Ascending aorta (tissue), 2 donors: Measurements from ENCODE around the gene FMN2. TPM values are rescaled to one million over a fixed set of nuclear protein-coding genes. Genes with fewer than 3 reads are reported as not detected.

ENCODE experiments used
- DNase-seq, 2 donors: peaks; one replicate each; pipeline ENCODE4 v3.0.0-alpha.2; 2019; ENCODE audit warnings: low spot score in 2 of 2
- H3K27ac ChIP-seq, 2 donors: fragments of 200-600 bp; sonication (generic); one replicate each; pipeline ENCODE4 v1.5.1; 2016 to 2017; ENCODE audit warnings: mild to moderate bottlenecking in 1 of 2
- H3K27me3 ChIP-seq: fragments of 200-600 bp; sonication (generic); one replicate; pipeline ENCODE4 v1.5.1; 2017
- H3K36me3 ChIP-seq, 2 donors: fragments of 200-600 bp; sonication (generic); one replicate each; pipeline ENCODE4 v1.5.1; 2016
- H3K4me1 ChIP-seq, 2 donors: fragments of 200-600 bp; sonication (generic); one replicate each; pipeline ENCODE4 v1.5.1; 2016 to 2017; ENCODE audit warnings: mild to moderate bottlenecking in 1 of 2
- H3K4me3 ChIP-seq, 2 donors: fragments of 200-600 bp; sonication (generic); one replicate each; pipeline ENCODE4 v1.5.1; 2016 to 2017; ENCODE audit warnings: mild to moderate bottlenecking in 1 of 2
- H3K9me3 ChIP-seq, 2 donors: fragments of 200-600 bp; sonication (generic); one replicate each; pipeline ENCODE4 v1.5.1; 2016
- intact Hi-C: fragments of 100-400 bp; cut with DNase I; formaldehyde crosslinking; loops from one replicate; pipeline ENCODE4 v1.15.1; 2023
- total RNA-seq: library from RNA; depleted of rRNA; stranded (reverse); fragments of >200 nt; gene quantifications from one replicate; pipeline ENCODE4 v1.1.0, GENCODE V29; 2016
- TF ChIP-seq, protein P1 (sequence below), 3 experiments: fragments of 200-600 bp in 2 of 3; fragments of 450-650 bp in 1 of 3; sonication (generic) in 2 of 3; IDR thresholded peaks; one replicate each; pipeline ENCODE4 v1.5.1; 2016 to 2019; ENCODE audit warnings: antibody characterized with exemption in 3 of 3, mild to moderate bottlenecking in 1 of 3, moderate library complexity in 1 of 3

Gene FMN2
- total RNA-seq, 1 donor from 2014 or later: not detected

- H3K4me3 ChIP-seq: no peak overlapping the region
- intact Hi-C loops: no loop called here
- no peaks in the 10 kb centered on the region for H3K4me1 ChIP-seq
- H3K9me3 ChIP-seq: no peaks in the 10 kb centered on the region
- no peaks in the 10 kb centered on the region for H3K27me3 ChIP-seq
- no peak for DNase-seq
- no peak overlapping the region for H3K27ac ChIP-seq
- H3K36me3 ChIP-seq: no peaks in the 10 kb centered on the region
- TF ChIP-seq, protein P1, sequence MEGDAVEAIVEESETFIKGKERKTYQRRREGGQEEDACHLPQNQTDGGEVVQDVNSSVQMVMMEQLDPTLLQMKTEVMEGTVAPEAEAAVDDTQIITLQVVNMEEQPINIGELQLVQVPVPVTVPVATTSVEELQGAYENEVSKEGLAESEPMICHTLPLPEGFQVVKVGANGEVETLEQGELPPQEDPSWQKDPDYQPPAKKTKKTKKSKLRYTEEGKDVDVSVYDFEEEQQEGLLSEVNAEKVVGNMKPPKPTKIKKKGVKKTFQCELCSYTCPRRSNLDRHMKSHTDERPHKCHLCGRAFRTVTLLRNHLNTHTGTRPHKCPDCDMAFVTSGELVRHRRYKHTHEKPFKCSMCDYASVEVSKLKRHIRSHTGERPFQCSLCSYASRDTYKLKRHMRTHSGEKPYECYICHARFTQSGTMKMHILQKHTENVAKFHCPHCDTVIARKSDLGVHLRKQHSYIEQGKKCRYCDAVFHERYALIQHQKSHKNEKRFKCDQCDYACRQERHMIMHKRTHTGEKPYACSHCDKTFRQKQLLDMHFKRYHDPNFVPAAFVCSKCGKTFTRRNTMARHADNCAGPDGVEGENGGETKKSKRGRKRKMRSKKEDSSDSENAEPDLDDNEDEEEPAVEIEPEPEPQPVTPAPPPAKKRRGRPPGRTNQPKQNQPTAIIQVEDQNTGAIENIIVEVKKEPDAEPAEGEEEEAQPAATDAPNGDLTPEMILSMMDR (IDR thresholded peaks at IDR 0.05): no peak
These were observed 218.7 kb downstream of the FMN2 start for GRCh38 chr1:240310226-240310925.

DNA sequence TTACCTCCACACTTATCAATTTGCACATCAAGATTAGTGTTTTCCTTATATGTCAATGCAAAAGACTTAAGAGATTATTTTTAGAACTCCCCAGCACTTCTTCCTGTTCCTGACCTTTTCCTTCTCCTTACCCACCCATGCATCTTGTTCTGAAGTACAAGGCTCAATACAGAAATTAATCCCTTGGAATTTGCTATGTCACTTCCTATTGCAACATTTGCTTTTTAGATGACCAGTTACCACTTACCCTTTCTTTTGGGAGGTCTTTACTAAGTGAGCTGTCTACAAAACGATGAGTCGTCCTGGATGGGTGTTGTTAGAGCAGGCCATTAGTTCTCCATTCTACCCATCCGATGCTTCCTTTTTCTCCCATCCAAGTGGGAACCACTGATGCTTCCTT, 221.2 kb downstream of the FMN2 start:
- intact Hi-C loops: no loop called here
- no peak overlapping the region for H3K27ac ChIP-seq

DNA sequence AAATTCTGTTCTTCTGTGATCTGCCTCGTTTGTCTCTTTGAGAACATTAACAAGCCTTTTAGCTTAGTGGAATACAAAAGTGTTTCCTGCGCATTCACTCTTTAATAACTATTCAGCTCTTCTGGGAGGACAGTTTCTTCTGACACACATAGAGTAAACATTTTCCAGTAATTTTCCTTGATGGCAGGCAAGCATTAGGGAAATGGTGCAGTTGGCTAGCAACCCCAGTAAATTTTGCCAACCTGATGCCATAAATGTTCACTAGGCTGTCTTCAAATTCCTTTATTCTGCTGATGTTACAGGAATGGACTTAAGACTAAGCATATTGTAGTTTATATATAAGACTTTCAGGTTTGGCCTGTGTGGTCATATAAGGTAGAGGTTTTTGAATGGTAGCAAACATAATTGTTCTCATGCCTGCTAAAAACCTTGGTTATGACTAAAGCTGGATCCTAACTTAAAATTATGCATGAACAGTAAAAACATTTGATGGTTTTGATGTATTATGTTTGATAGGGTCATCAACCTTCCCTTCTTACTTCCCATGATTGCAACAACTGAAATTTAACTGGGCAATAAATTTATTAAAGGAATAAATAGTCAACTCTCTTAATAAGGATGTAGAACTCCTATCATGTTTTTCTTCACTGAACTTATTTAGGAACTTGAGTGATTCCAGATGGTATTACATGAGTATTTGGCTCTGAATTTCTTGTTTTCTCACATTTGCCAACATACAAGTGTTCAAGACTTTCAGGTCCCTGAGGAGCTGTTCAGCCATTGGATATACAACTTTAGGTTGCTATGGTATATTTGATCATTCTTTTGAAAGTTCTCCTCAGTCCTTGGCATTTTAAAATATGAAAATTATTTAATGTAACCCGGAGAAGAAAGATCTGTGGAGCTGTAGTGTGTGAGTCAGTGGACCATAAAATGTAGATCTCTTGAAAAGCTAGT, 223.4 kb downstream of the FMN2 start:
- intact Hi-C loops: no loop called here

More for the DNA sequence above, 221.2 kb downstream of the FMN2 start:
- Histone ChIP-seq H3K27me3 (no peaks in the 10 kb centered on the region), H3K4me1 (no peaks in the 10 kb centered on the region), H3K9me3 (no peaks in the 10 kb centered on the region), H3K4me3 (no peak overlapping the region), H3K36me3 (no peaks in the 10 kb centered on the region)
- DNase-seq: no peak
- TF ChIP-seq, protein P1 (IDR thresholded peaks at IDR 0.05): no peak

DNA sequence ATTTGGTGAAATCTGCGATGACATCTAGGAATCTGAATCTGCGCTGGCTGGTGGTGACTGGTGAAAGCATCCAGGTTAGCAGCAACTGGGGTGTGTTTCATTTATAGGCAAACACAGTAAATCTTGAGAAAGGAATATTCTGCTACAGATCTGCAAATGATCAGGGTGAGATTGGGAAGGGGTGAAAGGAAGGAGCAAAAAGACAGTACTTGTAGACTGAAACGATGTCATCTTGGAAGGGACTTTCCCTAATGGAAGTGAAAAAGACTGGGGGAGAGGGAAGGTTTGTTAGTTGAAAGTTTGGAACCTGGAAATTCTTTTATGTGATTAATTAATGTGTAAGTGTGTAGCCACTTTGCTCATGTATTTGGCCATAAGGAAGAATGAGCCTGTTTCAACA, 228.3 kb downstream of the FMN2 start:
- no peak for DNase-seq
- H3K27me3 ChIP-seq: no peaks in the 10 kb centered on the region
- no peaks in the 10 kb centered on the region for H3K36me3 ChIP-seq
- TF ChIP-seq, protein P1 (IDR thresholded peaks at IDR 0.05): no peak
- no peaks in the 10 kb centered on the region for H3K9me3 ChIP-seq
- intact Hi-C loops: no loop called here
- H3K27ac ChIP-seq: no peak overlapping the region
- H3K4me3 ChIP-seq: no peak overlapping the region
- no peaks in the 10 kb centered on the region for H3K4me1 ChIP-seq

More for the DNA sequence above, 223.4 kb downstream of the FMN2 start:
- no peak overlapping the region for H3K4me3 ChIP-seq
- no peaks in the 10 kb centered on the region for H3K9me3 ChIP-seq
- TF ChIP-seq, protein P1 (IDR thresholded peaks at IDR 0.05): no peak
- no peaks in the 10 kb centered on the region for H3K36me3 ChIP-seq
- H3K27ac ChIP-seq: no peak overlapping the region
- DNase-seq: no peak
- H3K4me1 ChIP-seq: no peaks in the 10 kb centered on the region
- no peaks in the 10 kb centered on the region for H3K27me3 ChIP-seq

DNA sequence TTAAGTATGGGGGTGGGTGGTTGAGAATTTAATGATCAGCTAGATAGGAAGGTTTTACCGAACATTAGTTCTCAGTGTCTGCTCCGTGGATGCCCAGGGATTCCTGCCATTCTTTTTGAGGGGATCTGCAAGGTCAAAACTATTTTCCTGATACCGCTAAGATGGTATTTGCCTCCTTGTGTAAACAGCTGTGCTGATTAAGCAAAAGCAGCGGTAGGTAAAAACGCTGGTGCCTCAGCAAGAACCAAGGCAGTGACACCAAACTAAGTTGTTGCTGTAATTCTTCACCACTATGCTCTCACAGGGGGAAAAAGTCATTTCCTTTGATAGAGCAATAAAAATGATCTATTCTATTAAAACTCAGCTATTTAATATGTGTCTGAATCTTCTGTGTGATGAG, 229.0 kb downstream of the FMN2 start:
- H3K27ac ChIP-seq: no peak overlapping the region
- no peaks in the 10 kb centered on the region for H3K4me1 ChIP-seq
- no peak for DNase-seq
- TF ChIP-seq, protein P1 (IDR thresholded peaks at IDR 0.05): no peak
- no peaks in the 10 kb centered on the region for H3K9me3 ChIP-seq
- no peaks in the 10 kb centered on the region for H3K27me3 ChIP-seq
- intact Hi-C loops: no loop called here
- no peaks in the 10 kb centered on the region for H3K36me3 ChIP-seq
- H3K4me3 ChIP-seq: no peak overlapping the region
